Measurements from ENCODE around the gene BPHL.

The BPHL gene

GRCh38 chr6:3117912-3118352 is 579 bp upstream of the BPHL start:
- peak overlapping the region; percentile 73 to 86 for H3K4me3 ChIP-seq (ENCODE audit: low read depth in 1 of 2, low read length in 2 of 2)
- peaks cover 12 to 15% of the 10 kb centered on the region in 2 donors for H3K4me1 ChIP-seq (ENCODE audit: control insufficient read depth in 1 of 2, insufficient read depth in 2 of 2, low read length in 2 of 2)
- peak overlapping the region; percentile 98 for H3K27ac ChIP-seq (ENCODE audit: low read depth, low read length)
- H3K27me3 ChIP-seq (ENCODE audit: control insufficient read depth in 1 of 2, insufficient read depth in 2 of 2, low read length in 2 of 2): no peaks in the 10 kb centered on the region
- H3K9me3 ChIP-seq (ENCODE audit: control insufficient read depth in 1 of 2, low read length in 2 of 2): no peaks in the 10 kb centered on the region
- H3K9ac ChIP-seq (ENCODE audit: low read depth in 1 of 2, low read length in 2 of 2): peak overlapping the region; percentile 76 to 87
- H3K36me3 ChIP-seq (ENCODE audit: control insufficient read depth in 1 of 2, insufficient read depth in 2 of 2, low read length in 2 of 2): peaks cover 15 to 24% of the 10 kb centered on the region in 2 donors

- Histone ChIP-seq H3K4me1 (ENCODE audit: control insufficient read depth in 1 of 2, insufficient read depth in 2 of 2, low read length in 2 of 2) (peaks cover 12 to 15% of the 10 kb centered on the region in 2 donors), H3K9me3 (ENCODE audit: control insufficient read depth in 1 of 2, low read length in 2 of 2) (no peaks in the 10 kb centered on the region), H3K4me3 (ENCODE audit: low read depth in 1 of 2, low read length in 2 of 2) (peak overlapping the region; percentile 73 to 86), H3K36me3 (ENCODE audit: control insufficient read depth in 1 of 2, insufficient read depth in 2 of 2, low read length in 2 of 2) (peaks cover 6 to 12% of the 10 kb centered on the region in 2 donors), H3K9ac (ENCODE audit: low read depth in 1 of 2, low read length in 2 of 2) (peak overlapping the region; percentile 55 to 76), H3K27me3 (ENCODE audit: control insufficient read depth in 1 of 2, insufficient read depth in 2 of 2, low read length in 2 of 2) (no peaks in the 10 kb centered on the region), H3K27ac (ENCODE audit: low read depth, low read length) (peak overlapping the region; percentile 84)
These were observed 671 bp downstream of the BPHL start for GRCh38 chr6:3119040-3119723.

DNA sequence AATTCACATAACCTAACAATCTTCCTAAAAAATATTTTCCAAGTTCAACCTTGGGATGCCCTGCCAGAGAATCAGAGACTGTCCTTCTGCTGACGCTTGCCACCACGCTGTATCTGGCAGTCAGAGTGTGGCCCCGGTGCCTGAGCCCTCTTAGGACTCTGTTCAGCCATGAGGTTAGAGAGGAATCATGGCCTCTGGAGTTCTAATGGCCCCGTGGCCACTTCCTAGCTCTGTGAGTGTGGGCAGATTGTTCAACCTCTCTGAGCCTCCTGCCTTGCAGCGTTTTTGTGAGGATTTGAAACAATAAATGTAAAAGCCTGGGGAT is 2.2 kb downstream of the BPHL start:
- Histone ChIP-seq H3K4me1 (ENCODE audit: control insufficient read depth in 1 of 2, insufficient read depth in 2 of 2, low read length in 2 of 2) (peaks cover 12 to 15% of the 10 kb centered on the region in 2 donors), H3K36me3 (ENCODE audit: control insufficient read depth in 1 of 2, insufficient read depth in 2 of 2, low read length in 2 of 2) (peaks cover 0 to 3% of the 10 kb centered on the region in 2 donors), H3K4me3 (ENCODE audit: low read depth in 1 of 2, low read length in 2 of 2) (no peak overlapping the region), H3K27ac (ENCODE audit: low read depth, low read length) (no peak overlapping the region), H3K9ac (ENCODE audit: low read depth in 1 of 2, low read length in 2 of 2) (no peak overlapping the region), H3K27me3 (ENCODE audit: control insufficient read depth in 1 of 2, insufficient read depth in 2 of 2, low read length in 2 of 2) (no peaks in the 10 kb centered on the region), H3K9me3 (ENCODE audit: control insufficient read depth in 1 of 2, low read length in 2 of 2) (no peaks in the 10 kb centered on the region)

GRCh38 chr6:3122823-3123182 is 4.3 kb downstream of the BPHL start:
- Histone ChIP-seq H3K9me3 (ENCODE audit: control insufficient read depth in 1 of 2, low read length in 2 of 2) (no peaks in the 10 kb centered on the region), H3K27me3 (ENCODE audit: control insufficient read depth in 1 of 2, insufficient read depth in 2 of 2, low read length in 2 of 2) (no peaks in the 10 kb centered on the region), H3K4me3 (ENCODE audit: low read depth in 1 of 2, low read length in 2 of 2) (no peak overlapping the region), H3K36me3 (ENCODE audit: control insufficient read depth in 1 of 2, insufficient read depth in 2 of 2, low read length in 2 of 2) (peaks cover 0 to 3% of the 10 kb centered on the region in 2 donors), H3K4me1 (ENCODE audit: control insufficient read depth in 1 of 2, insufficient read depth in 2 of 2, low read length in 2 of 2) (peaks cover 7 to 13% of the 10 kb centered on the region in 2 donors), H3K27ac (ENCODE audit: low read depth, low read length) (no peak overlapping the region), H3K9ac (ENCODE audit: low read depth in 1 of 2, low read length in 2 of 2) (no peak overlapping the region)

DNA sequence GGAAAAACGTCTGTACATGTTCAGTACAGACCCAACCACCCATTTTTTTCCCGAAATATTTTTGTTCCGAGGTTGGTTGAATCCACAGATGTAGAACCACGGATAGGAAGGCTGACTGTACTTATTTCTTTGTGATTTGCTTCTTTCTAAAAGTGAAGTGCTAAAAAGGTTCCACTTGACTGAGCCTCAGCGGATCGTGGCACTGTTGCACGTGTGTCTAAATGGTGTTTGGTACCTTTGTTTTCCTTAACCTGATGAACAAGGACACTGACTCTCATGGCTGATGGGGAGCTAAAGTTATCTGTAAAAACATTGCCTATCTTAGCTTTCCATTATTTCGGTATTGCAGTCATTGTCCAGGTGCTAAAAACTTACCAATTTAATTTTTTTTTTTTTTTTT is 6.2 kb downstream of the BPHL start:
- no peaks in the 10 kb centered on the region for H3K27me3 ChIP-seq (ENCODE audit: control insufficient read depth in 1 of 2, insufficient read depth in 2 of 2, low read length in 2 of 2)
- peaks cover 0 to 5% of the 10 kb centered on the region in 2 donors for H3K4me1 ChIP-seq (ENCODE audit: control insufficient read depth in 1 of 2, insufficient read depth in 2 of 2, low read length in 2 of 2)
- no peak overlapping the region for H3K9ac ChIP-seq (ENCODE audit: low read depth in 1 of 2, low read length in 2 of 2)
- peaks cover 8 to 15% of the 10 kb centered on the region in 2 donors for H3K36me3 ChIP-seq (ENCODE audit: control insufficient read depth in 1 of 2, insufficient read depth in 2 of 2, low read length in 2 of 2)
- no peak overlapping the region for H3K4me3 ChIP-seq (ENCODE audit: low read depth in 1 of 2, low read length in 2 of 2)
- H3K9me3 ChIP-seq (ENCODE audit: control insufficient read depth in 1 of 2, low read length in 2 of 2): no peaks in the 10 kb centered on the region
- H3K27ac ChIP-seq (ENCODE audit: low read depth, low read length): no peak overlapping the region

DNA sequence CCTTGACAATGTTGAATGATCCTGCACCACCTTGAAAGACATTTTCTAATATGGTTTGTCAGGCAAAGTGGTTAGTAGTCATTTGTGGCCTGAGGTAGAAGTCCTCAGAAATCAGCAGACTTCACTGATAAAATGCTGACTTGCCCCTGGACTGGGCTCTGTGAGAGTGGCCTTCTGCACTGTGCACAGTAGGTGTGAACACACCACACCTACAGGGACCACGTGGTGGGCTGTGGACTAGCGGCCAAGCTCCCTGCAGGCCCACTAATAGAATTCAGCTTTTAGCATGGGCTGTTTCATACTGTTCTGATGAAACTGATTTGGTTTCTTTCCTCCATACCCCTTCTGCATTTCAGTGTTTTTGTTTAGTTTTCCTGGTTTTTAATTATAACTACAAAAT is 7.3 kb downstream of the BPHL start:
- Histone ChIP-seq H3K9ac (ENCODE audit: low read depth in 1 of 2, low read length in 2 of 2) (no peak overlapping the region), H3K4me3 (ENCODE audit: low read depth in 1 of 2, low read length in 2 of 2) (no peak overlapping the region), H3K9me3 (ENCODE audit: control insufficient read depth in 1 of 2, low read length in 2 of 2) (no peaks in the 10 kb centered on the region), H3K27ac (ENCODE audit: low read depth, low read length) (no peak overlapping the region), H3K4me1 (ENCODE audit: control insufficient read depth in 1 of 2, insufficient read depth in 2 of 2, low read length in 2 of 2) (no peaks in the 10 kb centered on the region), H3K36me3 (ENCODE audit: control insufficient read depth in 1 of 2, insufficient read depth in 2 of 2, low read length in 2 of 2) (peaks cover 8 to 25% of the 10 kb centered on the region in 2 donors), H3K27me3 (ENCODE audit: control insufficient read depth in 1 of 2, insufficient read depth in 2 of 2, low read length in 2 of 2) (no peaks in the 10 kb centered on the region)

DNA sequence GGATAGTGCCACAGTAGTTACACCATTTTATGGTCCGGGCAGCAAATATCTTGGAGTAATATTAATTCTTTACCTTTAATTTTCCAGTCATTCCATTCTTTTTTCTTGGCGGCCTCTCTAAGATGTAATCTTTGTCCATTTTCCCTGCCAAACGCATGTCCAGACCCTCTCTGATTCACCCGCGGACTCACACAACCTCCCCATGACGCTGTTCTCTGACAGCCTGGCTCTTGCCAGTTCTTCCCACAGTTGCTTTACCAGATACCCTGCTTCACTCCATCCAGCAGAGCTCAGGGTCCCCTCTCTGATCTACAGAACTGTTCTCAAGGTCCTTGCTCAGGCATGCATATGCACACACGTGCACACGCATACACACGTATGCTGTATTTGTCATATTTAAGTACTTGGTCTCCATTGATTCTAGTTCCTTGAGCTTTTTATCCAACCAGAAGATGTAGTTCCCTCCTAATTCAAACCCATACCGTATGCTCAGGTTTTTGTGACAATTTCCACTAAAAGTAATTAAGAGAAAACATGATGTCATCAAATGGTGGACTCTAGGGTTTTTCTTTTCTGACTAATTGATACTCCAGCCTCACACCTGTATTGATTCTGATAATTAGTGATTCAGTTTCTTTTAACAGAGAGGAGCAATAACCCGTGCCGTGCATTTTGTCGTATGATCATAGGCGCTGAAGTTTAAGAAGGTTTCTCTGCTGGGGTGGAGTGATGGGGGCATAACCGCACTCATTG is 10.0 kb downstream of the BPHL start:
- H3K36me3 ChIP-seq (ENCODE audit: control insufficient read depth in 1 of 2, insufficient read depth in 2 of 2, low read length in 2 of 2): peaks cover 8 to 37% of the 10 kb centered on the region in 2 donors
- no peak overlapping the region for H3K27ac ChIP-seq (ENCODE audit: low read depth, low read length)
- H3K27me3 ChIP-seq (ENCODE audit: control insufficient read depth in 1 of 2, insufficient read depth in 2 of 2, low read length in 2 of 2): no peaks in the 10 kb centered on the region
- H3K9ac ChIP-seq (ENCODE audit: low read depth in 1 of 2, low read length in 2 of 2): no peak overlapping the region
- no peak overlapping the region for H3K4me3 ChIP-seq (ENCODE audit: low read depth in 1 of 2, low read length in 2 of 2)
- no peaks in the 10 kb centered on the region for H3K4me1 ChIP-seq (ENCODE audit: control insufficient read depth in 1 of 2, insufficient read depth in 2 of 2, low read length in 2 of 2)
- no peaks in the 10 kb centered on the region for H3K9me3 ChIP-seq (ENCODE audit: control insufficient read depth in 1 of 2, low read length in 2 of 2)

- Histone ChIP-seq H3K27me3 (ENCODE audit: control insufficient read depth in 1 of 2, insufficient read depth in 2 of 2, low read length in 2 of 2) (no peaks in the 10 kb centered on the region), H3K9ac (ENCODE audit: low read depth in 1 of 2, low read length in 2 of 2) (no peak overlapping the region), H3K4me3 (ENCODE audit: low read depth in 1 of 2, low read length in 2 of 2) (no peak overlapping the region), H3K36me3 (ENCODE audit: control insufficient read depth in 1 of 2, insufficient read depth in 2 of 2, low read length in 2 of 2) (peaks cover 5 to 46% of the 10 kb centered on the region in 2 donors), H3K27ac (ENCODE audit: low read depth, low read length) (no peak overlapping the region), H3K4me1 (ENCODE audit: control insufficient read depth in 1 of 2, insufficient read depth in 2 of 2, low read length in 2 of 2) (peaks cover 15 to 16% of the 10 kb centered on the region in 2 donors), H3K9me3 (ENCODE audit: control insufficient read depth in 1 of 2, low read length in 2 of 2) (no peaks in the 10 kb centered on the region)
These were observed 13.2 kb downstream of the BPHL start for GRCh38 chr6:3131695-3132094.

DNA sequence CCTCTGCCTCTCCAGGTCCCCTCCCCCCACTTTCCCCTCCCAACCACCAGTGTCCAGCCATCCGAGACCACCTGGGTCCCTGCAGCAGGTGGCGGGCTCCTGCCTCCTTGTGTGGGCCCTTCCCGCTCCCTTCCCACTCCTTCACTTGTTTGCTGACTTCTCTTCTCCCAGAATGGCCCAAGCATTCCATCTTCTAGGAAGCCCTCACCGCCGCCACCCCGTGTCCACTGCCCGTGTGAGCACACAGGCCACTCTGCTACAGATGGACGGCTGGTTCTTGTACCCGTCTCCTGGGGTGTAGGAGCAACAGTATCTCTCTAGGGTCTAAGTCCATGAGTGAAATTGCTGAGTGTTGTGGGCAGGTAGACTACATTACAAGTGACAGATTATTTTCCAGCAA is 15.0 kb downstream of the BPHL start:
- Histone ChIP-seq H3K27me3 (ENCODE audit: control insufficient read depth in 1 of 2, insufficient read depth in 2 of 2, low read length in 2 of 2) (no peaks in the 10 kb centered on the region), H3K9me3 (ENCODE audit: control insufficient read depth in 1 of 2, low read length in 2 of 2) (no peaks in the 10 kb centered on the region), H3K27ac (ENCODE audit: low read depth, low read length) (no peak overlapping the region), H3K9ac (ENCODE audit: low read depth in 1 of 2, low read length in 2 of 2) (no peak overlapping the region), H3K4me1 (ENCODE audit: control insufficient read depth in 1 of 2, insufficient read depth in 2 of 2, low read length in 2 of 2) (peaks cover 27 to 31% of the 10 kb centered on the region in 2 donors), H3K4me3 (ENCODE audit: low read depth in 1 of 2, low read length in 2 of 2) (no peak overlapping the region), H3K36me3 (ENCODE audit: control insufficient read depth in 1 of 2, insufficient read depth in 2 of 2, low read length in 2 of 2) (peaks cover 10 to 45% of the 10 kb centered on the region in 2 donors)

DNA sequence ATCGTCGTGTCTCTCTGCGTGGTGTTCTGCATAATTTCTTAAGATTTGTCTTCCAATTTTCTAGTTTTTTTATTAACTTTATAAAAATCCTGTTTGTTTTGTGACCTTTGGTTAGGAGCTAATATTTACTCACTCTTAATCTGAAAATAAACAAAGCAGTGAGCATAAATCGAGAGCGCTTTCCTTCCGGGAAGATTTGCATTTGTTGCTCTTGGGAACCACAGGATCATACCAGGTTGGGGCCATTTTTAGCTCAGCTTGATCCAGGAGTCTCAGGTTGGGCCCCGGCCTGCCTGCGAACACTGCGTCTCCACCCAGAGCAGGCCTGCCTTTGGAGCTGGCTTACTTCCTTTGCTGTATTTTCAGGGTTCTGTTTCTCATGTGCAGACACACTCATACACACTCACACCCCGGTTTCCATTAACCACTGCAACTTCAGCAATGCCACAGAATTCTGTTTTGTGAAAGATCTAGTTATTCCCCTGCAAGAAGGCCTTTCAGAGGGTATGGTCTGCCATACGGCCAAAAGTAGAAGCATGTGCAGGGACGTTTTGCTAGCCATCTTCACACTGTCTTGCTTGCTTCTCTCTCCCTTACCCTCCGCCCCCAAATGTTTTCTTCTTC is 17.3 kb downstream of the BPHL start:
- H3K36me3 ChIP-seq (ENCODE audit: control insufficient read depth in 1 of 2, insufficient read depth in 2 of 2, low read length in 2 of 2): peaks cover 7 to 35% of the 10 kb centered on the region in 2 donors
- H3K9ac ChIP-seq (ENCODE audit: low read depth in 1 of 2, low read length in 2 of 2): no peak overlapping the region
- H3K4me3 ChIP-seq (ENCODE audit: low read depth in 1 of 2, low read length in 2 of 2): no peak overlapping the region
- no peaks in the 10 kb centered on the region for H3K27me3 ChIP-seq (ENCODE audit: control insufficient read depth in 1 of 2, insufficient read depth in 2 of 2, low read length in 2 of 2)
- H3K27ac ChIP-seq (ENCODE audit: low read depth, low read length): no peak overlapping the region
- peaks cover 39 to 46% of the 10 kb centered on the region in 2 donors for H3K4me1 ChIP-seq (ENCODE audit: control insufficient read depth in 1 of 2, insufficient read depth in 2 of 2, low read length in 2 of 2)
- no peaks in the 10 kb centered on the region for H3K9me3 ChIP-seq (ENCODE audit: control insufficient read depth in 1 of 2, low read length in 2 of 2)
